B cell (primary cell): ENCODE data around the gene ERBB4.

Experiments used
- EZH2 ChIP-seq: IDR thresholded peaks from 2 replicates; pipeline ENCODE4 v1.6.1; 2012; ENCODE audit warnings: borderline replicate concordance, low read depth, mild to moderate bottlenecking, moderate library complexity, low read length; ENCODE audit not compliant: insufficient read depth, poor library complexity, severe bottlenecking
- TF ChIP-seq, protein P1 (sequence below): fragments of 200-600 bp; IDR thresholded peaks from one replicate; pipeline ENCODE4 v1.8.0; 2022; ENCODE audit warnings: antibody characterized with exemption, mild to moderate bottlenecking

- TF ChIP-seq, protein P1, sequence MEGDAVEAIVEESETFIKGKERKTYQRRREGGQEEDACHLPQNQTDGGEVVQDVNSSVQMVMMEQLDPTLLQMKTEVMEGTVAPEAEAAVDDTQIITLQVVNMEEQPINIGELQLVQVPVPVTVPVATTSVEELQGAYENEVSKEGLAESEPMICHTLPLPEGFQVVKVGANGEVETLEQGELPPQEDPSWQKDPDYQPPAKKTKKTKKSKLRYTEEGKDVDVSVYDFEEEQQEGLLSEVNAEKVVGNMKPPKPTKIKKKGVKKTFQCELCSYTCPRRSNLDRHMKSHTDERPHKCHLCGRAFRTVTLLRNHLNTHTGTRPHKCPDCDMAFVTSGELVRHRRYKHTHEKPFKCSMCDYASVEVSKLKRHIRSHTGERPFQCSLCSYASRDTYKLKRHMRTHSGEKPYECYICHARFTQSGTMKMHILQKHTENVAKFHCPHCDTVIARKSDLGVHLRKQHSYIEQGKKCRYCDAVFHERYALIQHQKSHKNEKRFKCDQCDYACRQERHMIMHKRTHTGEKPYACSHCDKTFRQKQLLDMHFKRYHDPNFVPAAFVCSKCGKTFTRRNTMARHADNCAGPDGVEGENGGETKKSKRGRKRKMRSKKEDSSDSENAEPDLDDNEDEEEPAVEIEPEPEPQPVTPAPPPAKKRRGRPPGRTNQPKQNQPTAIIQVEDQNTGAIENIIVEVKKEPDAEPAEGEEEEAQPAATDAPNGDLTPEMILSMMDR: no peak
- TF ChIP-seq EZH2: no peak
Observed at GRCh38 chr2:212142631-212143030, 396.0 kb downstream of the ERBB4 start.
